SK-N-SH (cell line): ENCODE measurements around the gene ENOX1. TPM values are rescaled to one million over a fixed set of nuclear protein-coding genes. Genes with fewer than 3 reads are reported as not detected.

Source experiments
- CTCF ChIA-PET: fragments of 300-600, 350-600 bp; formaldehyde crosslinking; extraction: SDS; loops from one replicate; lab custom pipeline; 2021; lab: Yijun Ruan, JAX
- POLR2A ChIA-PET: fragments of 350-600 bp; sonication (Branson Sonifier 250); formaldehyde crosslinking; extraction: SDS; loops from one replicate; lab custom pipeline; 2020; ENCODE audit warnings: antibody characterized with exemption, inconsistent platforms; lab: Yijun Ruan, JAX
- DNase-seq: peaks from one replicate; pipeline ENCODE4 v3.0.0; 2012
- H2AFZ ChIP-seq: fragments of 200-600 bp; sonication (generic); 2 replicates; pipeline ENCODE4 v1.8.1; 2016; ENCODE audit warnings: antibody characterized with exemption, mild to moderate bottlenecking, low read depth
- H3F3A ChIP-seq: fragments of 200-600 bp; sonication (generic); replicated peaks from 2 replicates; pipeline ENCODE3; 2016; ENCODE audit warnings: antibody characterized with exemption, mild to moderate bottlenecking; ENCODE audit not compliant: insufficient read depth
- H3K27ac ChIP-seq, 2 experiments: fragments of 200-500 bp in 1 of 2; fragments of 200-600 bp in 1 of 2; sonication (Bioruptor generic) in 1 of 2; sonication (generic), shearing (Covaris generic) in 1 of 2; 2 replicates each; pipeline versions ENCODE4 v1.5.1 to v1.6.1; 2014 to 2016; ENCODE audit warnings: low read depth in 2 of 2, inconsistent platforms in 1 of 2, low read length in 1 of 2, mild to moderate bottlenecking in 1 of 2, mixed read lengths in 1 of 2
- H3K27me3 ChIP-seq: fragments of 200-600 bp; sonication (generic), shearing (Covaris generic); 2 replicates; pipeline ENCODE4 v1.6.1; 2016; ENCODE audit warnings: mixed run types; ENCODE audit not compliant: insufficient read depth
- H3K36me3 ChIP-seq, 2 experiments: fragments of 200-500 bp in 1 of 2; fragments of 200-600 bp in 1 of 2; sonication (Bioruptor generic) in 1 of 2; sonication (generic) in 1 of 2; replicated peaks in 1 of 2; 2 replicates each; pipeline versions ENCODE3 to v1.5.1; 2014 to 2016; ENCODE audit warnings: low read length in 1 of 2, mild to moderate bottlenecking in 1 of 2; ENCODE audit not compliant: insufficient read depth in 2 of 2, control insufficient read depth in 1 of 2
- H3K4me1 ChIP-seq, 2 experiments: fragments of 200-500 bp in 1 of 2; fragments of 200-600 bp in 1 of 2; sonication (Bioruptor generic) in 1 of 2; sonication (generic), shearing (Covaris generic) in 1 of 2; 2 replicates each; pipeline versions ENCODE4 v1.5.1 to v1.6.1; 2014 to 2016; ENCODE audit warnings: low read depth in 1 of 2, low read length in 1 of 2, mixed run types in 1 of 2; ENCODE audit not compliant: insufficient read depth in 2 of 2, control insufficient read depth in 1 of 2
- H3K4me2 ChIP-seq: fragments of 200-600 bp; sonication (generic), shearing (Covaris generic); 2 replicates; pipeline ENCODE4 v1.6.1; 2017; ENCODE audit warnings: mixed run types
- H3K4me3 ChIP-seq, 2 experiments: fragments of 200-500 bp in 1 of 2; fragments of 200-600 bp in 1 of 2; sonication (Bioruptor generic) in 1 of 2; sonication (generic), shearing (Covaris generic) in 1 of 2; 2 replicates each; pipeline versions ENCODE4 v1.5.1 to v1.8.1; 2014 to 2016; ENCODE audit warnings: low read depth in 2 of 2, inconsistent platforms in 1 of 2, low read length in 1 of 2, mild to moderate bottlenecking in 1 of 2, mixed read lengths in 1 of 2, moderate library complexity in 1 of 2
- H3K79me2 ChIP-seq: fragments of 200-600 bp; sonication (generic); 2 replicates; pipeline ENCODE4 v1.8.1; 2017; ENCODE audit warnings: mild to moderate bottlenecking; ENCODE audit not compliant: insufficient read depth
- H3K9ac ChIP-seq: fragments of 200-600 bp; sonication (generic); 2 replicates; pipeline ENCODE4 v1.6.1; 2017; ENCODE audit warnings: mixed run types
- H3K9me2 ChIP-seq: fragments of 200-600 bp; sonication (generic); 2 replicates; pipeline ENCODE4 v1.6.1; 2017; ENCODE audit warnings: mixed run types
- H3K9me3 ChIP-seq: fragments of 200-600 bp; sonication (generic); 2 replicates; pipeline ENCODE4 v1.6.1; 2017; ENCODE audit warnings: mixed run types, mild to moderate bottlenecking, moderate library complexity
- H4K20me1 ChIP-seq: fragments of 200-600 bp; sonication (generic); 2 replicates; pipeline ENCODE4 v1.6.1; 2017; ENCODE audit warnings: mild to moderate bottlenecking, mixed run types; ENCODE audit not compliant: insufficient read depth
- CHD2 ChIP-seq: fragments of 150-350 bp; IDR thresholded peaks from 2 replicates; pipeline ENCODE4 v1.6.1; 2018; ENCODE audit warnings: low read length; ENCODE audit not compliant: partially characterized antibody
- EP300 ChIP-seq, 2 experiments: IDR thresholded peaks; 2 replicates each; pipeline versions ENCODE4 v1.4.0 to v1.6.1; 2012; ENCODE audit warnings: borderline replicate concordance in 1 of 2, low read depth in 1 of 2, low read length in 1 of 2
- EZH2phosphoT487 ChIP-seq: fragments of 200-600 bp; sonication (generic); IDR thresholded peaks from 2 replicates; pipeline ENCODE4 v1.6.1; 2017; ENCODE audit warnings: low read depth, mixed run types, mild to moderate bottlenecking, antibody characterized with exemption, moderate library complexity, borderline replicate concordance
- JUND ChIP-seq: IDR thresholded peaks from 2 replicates; pipeline ENCODE4 v1.4.0; 2012
- NFIC ChIP-seq: IDR thresholded peaks from 2 replicates; pipeline ENCODE4 v1.4.0; 2012; ENCODE audit warnings: borderline replicate concordance
- NRF1 ChIP-seq: IDR thresholded peaks from 2 replicates; pipeline ENCODE4 v1.6.1; 2012; ENCODE audit warnings: low read depth, mild to moderate bottlenecking, low read length
- POLR2AphosphoS5 ChIP-seq: IDR thresholded peaks from 2 replicates; pipeline ENCODE4 v1.6.1; 2012; ENCODE audit warnings: low read depth, low read length
- RCOR1 ChIP-seq: fragments of 150-350 bp; IDR thresholded peaks from 2 replicates; pipeline ENCODE4 v1.6.1; 2017; ENCODE audit warnings: antibody characterized with exemption, low read length
- REST ChIP-seq: IDR thresholded peaks from 2 replicates; pipeline ENCODE4 v1.6.1; 2012; ENCODE audit warnings: mild to moderate bottlenecking, low read depth, low read length, moderate library complexity
- RFX5 ChIP-seq: IDR thresholded peaks from 2 replicates; pipeline ENCODE4 v1.6.1; 2012; ENCODE audit warnings: mild to moderate bottlenecking, improper control_type of control experiment, low read length
- RXRA ChIP-seq: IDR thresholded peaks from 2 replicates; pipeline ENCODE4 v1.4.0; 2012; ENCODE audit warnings: low read depth, mild to moderate bottlenecking, borderline replicate concordance
- TAF1 ChIP-seq: IDR thresholded peaks from 2 replicates; pipeline ENCODE4 v1.6.1; 2012; ENCODE audit warnings: low read depth, mild to moderate bottlenecking, low read length, moderate library complexity, borderline replicate concordance
- TEAD4 ChIP-seq: IDR thresholded peaks from 2 replicates; pipeline ENCODE4 v1.4.0; 2012; ENCODE audit warnings: mild to moderate bottlenecking, borderline replicate concordance; ENCODE audit not compliant: insufficient read depth
- USF1 ChIP-seq: IDR thresholded peaks from 2 replicates; pipeline ENCODE4 v1.4.0; 2012; ENCODE audit warnings: low read depth, borderline replicate concordance
- USF2 ChIP-seq: fragments of 150-350 bp; IDR thresholded peaks from 2 replicates; pipeline ENCODE4 v1.6.1; 2017; ENCODE audit warnings: antibody characterized with exemption, low read length, low read depth, borderline replicate concordance
- ZBTB33 ChIP-seq: IDR thresholded peaks from 2 replicates; pipeline ENCODE4 v1.4.0; 2012; ENCODE audit warnings: low read depth, borderline replicate concordance
- WGBS: methylation state at CpG from one replicate; pipeline ENCODE4 v1.1.6; 2017; ENCODE audit warnings: low lambda C conversion rate; 5-methylcytosine and 5-hydroxymethylcytosine counted together
- polyA plus RNA-seq, 3 experiments: library from polyadenylated mRNA; depleted of rRNA; stranded (reverse); fragments of >200 nt; gene quantifications; 2 replicates each; pipeline ENCODE4 v1.2.3, GENCODE V29; 2012
- TF ChIP-seq, protein P1 (sequence below): IDR thresholded peaks from 2 replicates; pipeline ENCODE4 v1.4.0; 2012; ENCODE audit warnings: low read depth

Gene ENOX1
- polyA plus RNA-seq, 1 of the 3 experiments (the other 2 are of a cell fraction) = 5.8 TPM

DNA sequence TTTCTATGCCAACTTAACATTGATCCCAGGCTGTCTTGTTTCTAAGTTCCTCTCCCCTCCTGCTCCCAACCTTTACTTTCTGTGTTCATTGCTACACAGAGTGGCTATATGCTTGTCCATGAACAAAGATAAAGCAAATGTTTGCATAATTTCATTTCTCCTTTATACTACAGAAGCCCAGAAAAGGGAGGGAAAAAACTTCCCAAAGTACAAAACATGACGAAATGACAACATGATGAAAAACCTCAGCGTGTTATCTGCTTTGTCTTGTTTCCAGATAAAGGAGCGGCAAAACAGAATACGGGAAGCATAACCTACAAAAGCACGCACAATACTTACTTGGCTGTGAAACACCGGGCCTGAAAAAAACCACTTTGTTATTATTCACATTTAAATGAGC, 426.6 kb downstream of the ENOX1 start:
- DNase-seq = no peak
- Histone ChIP-seq H3K9me3 (no peaks in the 10 kb centered on the region), H3K27ac (no peak overlapping the region), H3K4me3 (no peak overlapping the region), H3K9me2 (no peaks in the 10 kb centered on the region), H4K20me1 (no peaks in the 10 kb centered on the region), H3K27me3 (no peaks in the 10 kb centered on the region), H3F3A (peaks cover 10% of the 10 kb centered on the region), H3K9ac (no peak overlapping the region), H3K79me2 (no peaks in the 10 kb centered on the region), H3K4me1 (peaks cover 10 to 27% of the 10 kb centered on the region in 2 experiments), H3K4me2 (no peak overlapping the region), H3K36me3 (no peaks in the 10 kb centered on the region), H2AFZ (no peak overlapping the region)
- ChIA-PET POLR2A (no interaction called here), CTCF (no interaction called here)
- WGBS = over 99% methylated on average over 6 of the region's 6 CpGs
- TF ChIP-seq TEAD4 (no peak), ZBTB33 (no peak), REST (no peak), TAF1 (no peak), EP300 (IDR thresholded peaks at IDR 0.05; ENCODE audit: borderline replicate concordance in 1 of 2, low read depth in 1 of 2, low read length in 1 of 2) (no peak), RFX5 (no peak), EZH2phosphoT487 (no peak), USF2 (no peak), RCOR1 (no peak), NFIC (no peak), USF1 (no peak), POLR2AphosphoS5 (no peak), NRF1 (no peak), JUND (no peak), CHD2 (no peak), RXRA (no peak)
- TF ChIP-seq, protein P1, sequence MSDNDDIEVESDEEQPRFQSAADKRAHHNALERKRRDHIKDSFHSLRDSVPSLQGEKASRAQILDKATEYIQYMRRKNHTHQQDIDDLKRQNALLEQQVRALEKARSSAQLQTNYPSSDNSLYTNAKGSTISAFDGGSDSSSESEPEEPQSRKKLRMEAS = no peak
